ENCODE measurements around the gene CLEC2L.

Gene CLEC2L

DNA sequence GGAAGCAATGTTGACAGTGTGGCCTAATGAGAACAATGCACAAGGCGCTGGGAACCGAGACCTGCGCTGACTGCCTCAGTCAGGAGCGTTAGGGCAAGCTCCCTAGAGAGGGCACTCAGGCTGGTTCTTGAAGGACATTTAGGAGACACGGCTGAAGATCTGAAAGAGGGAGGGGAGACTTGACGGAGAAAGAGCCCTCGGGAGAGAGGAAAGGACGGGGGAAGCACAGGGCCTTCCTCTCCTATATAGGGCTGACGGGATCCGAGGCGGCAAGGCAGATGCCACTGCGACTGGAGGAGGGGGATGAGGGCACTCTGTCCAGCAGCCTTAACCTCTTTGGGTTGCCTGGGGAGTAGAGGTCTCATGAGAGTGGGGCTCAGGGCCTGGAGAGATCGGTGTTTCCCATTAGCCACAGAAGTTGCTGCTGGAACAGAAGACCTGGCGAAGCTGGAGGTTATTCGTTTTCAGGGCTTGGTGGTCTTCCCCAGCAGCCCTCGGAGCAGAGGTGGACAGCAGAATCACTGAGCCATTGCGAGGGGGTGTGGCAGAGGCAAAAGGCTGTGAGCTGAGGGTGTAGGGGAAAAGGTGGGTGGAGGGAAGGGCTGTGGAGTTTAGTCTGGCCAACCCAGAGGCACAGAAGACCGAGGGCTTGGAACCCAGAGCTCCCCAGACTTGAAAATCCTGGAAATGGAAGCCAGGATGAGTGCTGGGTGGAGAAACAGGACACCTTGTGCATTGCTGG lies 36.0 kb downstream of the CLEC2L start:
- no peak for DNase-seq

DNA sequence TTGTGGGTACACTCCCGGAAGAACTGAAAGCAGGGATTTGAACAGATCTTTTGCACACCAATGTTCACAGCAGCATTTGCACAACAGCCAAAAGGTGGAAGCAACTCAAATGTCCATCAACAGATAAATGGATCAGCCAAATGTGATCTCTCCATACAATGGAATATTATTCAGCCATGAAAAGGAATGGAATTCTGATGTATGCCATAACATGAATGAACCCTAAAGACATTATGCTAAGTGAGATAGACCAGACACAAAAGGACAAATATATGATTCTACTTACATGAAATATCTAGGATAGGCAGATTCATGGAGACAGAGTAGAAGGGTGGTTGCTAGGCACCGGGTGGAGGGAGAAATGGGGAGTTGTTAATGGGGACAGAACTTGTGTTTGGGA lies 36.7 kb downstream of the CLEC2L start:
- no peak for DNase-seq

DNA sequence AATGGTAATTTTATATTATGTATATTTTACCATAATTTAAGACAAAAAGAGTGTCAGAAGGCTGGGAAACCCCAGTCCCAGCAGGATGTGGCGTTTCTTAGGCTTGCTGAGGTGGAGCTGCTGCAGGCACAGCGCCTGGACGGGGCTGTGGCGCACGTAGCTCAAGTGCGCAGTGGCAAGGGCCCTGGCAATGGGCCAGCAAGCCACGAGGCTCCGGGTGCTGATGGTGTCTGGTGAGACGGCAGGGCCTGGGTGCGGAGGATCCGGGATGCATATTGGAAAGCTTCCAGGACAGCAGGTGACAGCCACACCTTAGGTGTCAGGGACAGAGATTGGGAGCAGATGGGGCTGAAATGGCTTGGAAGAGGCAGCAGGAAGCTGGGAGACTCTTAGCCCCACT lies 37.2 kb downstream of the CLEC2L start:
- peak; percentile 95 to 98 for DNase-seq

DNA sequence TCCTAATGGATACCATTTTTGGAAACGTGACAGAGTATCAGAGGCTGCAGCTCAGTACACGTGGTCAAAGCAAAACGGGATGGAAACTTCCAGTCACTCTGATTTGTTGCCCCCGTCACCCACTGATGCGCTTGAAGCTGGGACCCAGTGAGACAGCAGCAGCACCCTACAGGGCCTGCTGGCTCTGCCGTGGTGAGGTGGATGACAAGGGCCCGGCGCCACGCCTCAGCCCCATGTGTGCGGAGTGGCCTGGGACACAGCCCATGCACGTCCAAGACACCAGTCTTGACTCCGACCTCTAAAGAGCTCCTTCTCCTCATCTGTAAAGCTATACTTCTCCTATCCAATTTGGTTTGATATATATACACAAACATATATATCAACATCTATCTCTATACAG lies 39.0 kb downstream of the CLEC2L start:
- DNase-seq: no peak

DNA sequence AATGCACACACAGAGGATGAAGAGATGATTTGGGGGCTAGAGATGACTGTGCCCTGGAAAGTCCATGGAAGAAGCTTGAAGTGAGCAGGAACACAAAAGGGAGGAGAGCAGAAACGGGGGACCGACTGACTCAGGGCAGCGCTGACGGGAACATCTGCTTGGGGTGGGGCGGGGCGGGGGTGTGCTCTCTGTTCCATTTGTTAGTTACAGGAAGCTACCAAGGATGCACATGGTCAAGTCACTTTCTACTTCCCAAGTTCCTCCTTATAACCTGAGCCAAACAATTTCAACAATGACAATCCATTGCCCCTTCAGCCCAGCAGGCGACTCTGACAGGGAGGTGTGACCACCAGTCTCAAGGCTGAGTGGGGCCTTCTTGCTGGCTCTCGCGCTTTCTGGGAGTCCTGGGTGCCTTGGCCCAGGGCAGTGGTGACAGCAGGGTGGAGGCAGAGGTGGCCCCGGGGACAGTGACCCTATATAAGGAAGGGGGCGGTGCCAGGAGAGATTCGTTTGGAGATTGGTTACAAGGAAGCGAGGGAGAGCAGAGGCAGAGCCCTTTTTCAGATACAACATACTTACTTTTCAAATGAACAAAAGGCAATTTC lies 39.6 kb downstream of the CLEC2L start:
- DNase-seq: no peak

DNA sequence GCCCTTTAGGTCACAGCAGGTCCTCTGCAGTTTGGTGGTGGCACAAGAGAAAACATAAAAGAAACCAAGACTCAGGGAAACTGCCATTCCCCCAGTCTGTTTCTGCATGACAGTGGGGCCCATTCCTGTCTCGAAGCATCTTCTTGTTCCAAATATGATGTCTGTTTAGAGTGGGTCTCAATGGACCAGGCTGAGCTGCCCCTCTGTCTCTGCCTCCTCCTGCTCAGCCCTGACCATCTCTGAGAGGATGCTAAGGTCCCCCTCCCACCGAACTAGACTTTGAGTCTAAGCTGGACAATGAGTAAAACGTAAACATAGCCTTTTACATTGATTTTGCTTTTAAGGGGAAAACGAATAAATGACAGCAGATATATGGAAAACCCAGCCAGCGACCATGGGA lies 40.4 kb downstream of the CLEC2L start:
- no peak for DNase-seq

DNA sequence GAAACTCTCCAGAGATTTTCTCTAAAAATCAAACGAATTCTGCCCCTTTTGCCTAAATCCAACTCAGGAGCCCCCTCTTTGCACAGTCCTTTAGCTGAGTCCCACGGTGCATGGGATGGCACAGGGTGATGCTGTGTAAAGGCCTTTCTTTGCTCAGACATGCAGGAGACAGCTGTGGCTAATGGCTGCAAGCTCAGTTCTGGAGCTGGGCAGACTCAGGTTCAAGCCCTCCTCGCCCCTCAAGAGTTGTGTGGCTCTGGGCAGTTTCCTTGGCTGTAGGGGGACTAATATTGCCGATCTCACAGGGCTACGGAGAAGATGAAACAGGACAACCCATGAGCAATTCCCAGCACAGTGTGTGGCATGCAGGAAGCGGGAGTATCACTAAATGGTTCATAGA lies 42.6 kb downstream of the CLEC2L start:
- DNase-seq: no peak

DNA sequence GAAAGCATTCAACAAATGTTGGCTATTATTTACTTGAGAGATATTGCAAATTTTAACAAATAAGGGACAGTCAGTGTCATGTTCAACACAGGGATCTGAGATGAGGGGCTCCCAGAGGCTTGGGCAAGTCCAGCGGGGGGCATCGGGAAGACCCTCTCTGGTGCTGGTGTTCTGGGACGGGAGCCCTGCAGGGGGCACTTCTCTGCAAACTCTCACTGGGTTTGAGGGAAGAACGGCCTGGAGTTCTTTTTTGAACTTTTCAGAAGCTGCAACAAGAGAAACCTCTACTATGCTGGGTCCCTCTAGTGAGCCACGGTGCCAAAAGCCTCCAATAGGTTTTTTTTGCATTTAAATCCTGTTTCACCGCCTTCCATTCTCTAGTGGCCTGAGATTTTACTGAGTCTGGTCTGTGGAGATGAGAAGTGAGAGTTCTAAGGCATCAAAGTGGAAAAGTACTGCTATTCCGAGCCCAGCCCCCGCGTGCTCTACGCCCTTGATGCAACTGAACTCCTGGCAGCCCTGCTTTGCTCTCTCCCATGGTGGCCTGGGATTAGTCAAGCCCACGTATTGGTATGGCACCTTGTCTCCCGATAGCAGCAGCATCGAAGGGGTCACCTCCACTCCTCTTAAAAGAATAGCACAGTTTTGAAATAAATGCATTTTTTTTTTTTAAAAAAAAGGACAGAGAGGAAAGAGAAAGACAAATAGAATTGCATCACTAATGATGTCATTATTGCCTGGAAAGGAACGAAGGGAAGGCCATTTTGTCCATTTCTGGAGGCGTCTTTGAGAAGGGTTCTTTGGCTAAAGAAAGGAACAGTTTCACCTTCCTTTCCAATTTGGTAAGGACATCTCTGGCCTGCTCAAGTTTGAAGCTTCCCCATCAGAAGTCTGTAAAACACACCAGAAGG lies 43.5 kb downstream of the CLEC2L start:
- DNase-seq: no peak

DNA sequence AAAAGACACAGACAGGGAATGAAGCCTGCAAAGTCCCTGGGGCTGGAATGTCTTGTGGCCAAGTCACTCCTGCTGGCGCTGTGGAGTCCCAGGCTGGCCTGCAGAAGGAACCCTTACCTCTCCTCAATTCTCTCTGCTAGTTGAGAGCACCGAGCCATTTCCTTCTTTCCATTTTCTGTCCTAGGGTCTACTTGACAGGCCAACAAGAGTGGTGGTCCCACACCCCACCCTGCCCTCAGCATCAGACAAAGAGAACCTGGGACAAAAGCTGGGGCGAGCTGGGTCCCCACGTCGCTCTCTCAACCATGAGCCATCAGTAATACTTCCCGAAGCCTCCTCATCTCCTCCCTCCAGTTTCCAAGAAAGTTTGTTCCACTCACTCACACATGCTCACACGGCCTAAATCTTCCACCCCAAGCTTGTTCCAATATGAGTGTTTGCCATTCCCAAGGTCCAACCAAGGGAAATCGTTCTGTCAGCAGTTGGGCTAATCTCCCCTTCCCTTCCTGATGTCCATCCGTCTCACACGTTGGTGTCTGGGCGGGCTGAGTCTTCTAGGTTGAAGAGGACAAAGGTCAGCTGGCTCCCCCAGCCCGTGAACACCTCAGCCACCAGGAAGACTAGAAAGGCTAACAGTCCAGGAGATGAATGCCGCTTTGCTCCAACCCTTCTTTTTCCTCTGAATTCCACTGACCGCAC lies 44.3 kb downstream of the CLEC2L start:
- no peak for DNase-seq

DNA sequence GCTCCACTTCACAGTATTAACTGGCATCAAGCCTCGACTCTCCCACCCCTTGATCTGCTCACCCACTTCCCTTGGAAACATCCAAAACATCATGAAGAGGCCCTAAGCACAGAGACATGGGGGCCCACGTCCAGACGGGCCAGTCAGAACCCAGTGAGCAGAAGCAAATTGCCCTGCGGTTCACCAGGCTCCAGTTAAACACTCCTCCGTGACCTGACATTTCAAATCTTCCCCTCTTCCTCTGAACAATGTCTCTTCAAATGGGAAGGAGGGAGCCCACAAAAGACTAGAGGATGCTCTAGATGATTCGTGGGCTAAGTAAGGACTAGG lies 44.8 kb downstream of the CLEC2L start:
- DNase-seq: no peak

DNA sequence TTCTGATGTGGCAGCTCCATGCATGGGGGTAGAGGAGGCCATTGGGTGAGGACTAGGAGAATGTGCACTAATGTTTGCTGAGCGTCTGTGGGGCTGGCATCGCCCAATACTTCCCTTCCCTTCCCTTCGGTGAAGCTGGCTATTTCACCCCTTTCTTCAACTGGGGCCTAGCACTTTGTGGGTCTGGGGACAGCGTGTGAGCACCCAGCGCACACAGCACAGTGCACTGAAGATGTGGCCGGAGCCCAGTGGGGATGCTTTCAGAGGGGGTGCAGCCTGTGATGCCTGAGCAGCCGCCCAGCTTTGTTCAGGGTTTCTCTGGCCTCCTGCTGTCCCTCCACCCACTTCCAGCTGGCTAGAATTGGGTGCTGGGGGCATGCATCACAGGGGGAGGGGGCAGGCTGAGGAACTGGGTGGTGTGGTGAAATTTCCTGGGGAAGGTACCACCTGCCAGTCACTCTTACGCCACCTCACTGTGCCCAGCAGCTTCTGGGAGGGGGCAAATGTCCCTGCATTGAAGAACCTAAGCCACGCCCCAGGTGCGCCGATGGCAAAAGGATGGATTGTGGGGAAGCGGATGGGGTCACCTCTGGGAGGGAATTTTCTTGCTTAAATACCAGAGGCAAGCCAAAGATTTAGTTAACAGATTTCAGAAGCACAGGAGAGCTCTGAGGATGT lies 45.5 kb downstream of the CLEC2L start:
- no peak for DNase-seq

DNA sequence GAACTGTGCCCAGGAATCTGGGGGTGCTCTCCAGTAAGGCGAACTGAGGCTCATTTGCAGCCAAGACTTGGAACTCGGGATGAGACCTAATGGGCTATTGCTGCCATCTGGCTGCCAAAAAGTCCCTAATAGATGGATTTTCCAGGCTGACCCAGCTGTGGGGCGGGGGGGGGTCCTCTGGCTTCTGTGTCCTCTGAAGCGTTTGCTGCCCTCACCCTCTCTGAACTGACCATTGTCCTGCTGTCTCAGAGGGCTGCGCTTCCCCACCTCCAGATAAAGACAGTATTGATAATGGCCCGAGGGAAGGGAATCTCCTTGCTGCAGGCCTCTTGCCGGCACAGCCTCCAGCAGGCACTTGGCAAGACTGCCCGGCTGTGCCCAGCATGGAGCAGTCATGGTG lies 46.6 kb downstream of the CLEC2L start:
- peak in 1 of 2 experiments; percentile 17 for DNase-seq

DNA sequence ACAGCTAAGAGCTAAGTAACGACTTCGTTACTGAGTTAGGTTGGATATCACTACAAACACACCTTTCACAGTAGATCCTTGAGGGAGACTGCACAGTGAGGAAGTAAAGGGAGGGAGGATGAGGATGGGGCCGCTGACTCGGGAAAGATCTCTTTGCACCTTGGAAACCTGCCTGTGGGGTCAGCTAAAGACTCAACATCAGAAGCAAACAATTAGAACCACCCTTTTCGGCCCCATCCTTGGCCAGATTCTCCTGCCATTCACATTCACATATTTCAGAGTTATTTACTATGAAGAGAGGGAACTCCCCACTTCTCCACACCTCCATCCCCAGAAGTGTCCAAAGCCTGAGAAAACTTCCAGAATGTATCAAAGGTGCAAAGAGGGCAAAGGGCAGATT lies 47.1 kb downstream of the CLEC2L start:
- no peak for DNase-seq

DNA sequence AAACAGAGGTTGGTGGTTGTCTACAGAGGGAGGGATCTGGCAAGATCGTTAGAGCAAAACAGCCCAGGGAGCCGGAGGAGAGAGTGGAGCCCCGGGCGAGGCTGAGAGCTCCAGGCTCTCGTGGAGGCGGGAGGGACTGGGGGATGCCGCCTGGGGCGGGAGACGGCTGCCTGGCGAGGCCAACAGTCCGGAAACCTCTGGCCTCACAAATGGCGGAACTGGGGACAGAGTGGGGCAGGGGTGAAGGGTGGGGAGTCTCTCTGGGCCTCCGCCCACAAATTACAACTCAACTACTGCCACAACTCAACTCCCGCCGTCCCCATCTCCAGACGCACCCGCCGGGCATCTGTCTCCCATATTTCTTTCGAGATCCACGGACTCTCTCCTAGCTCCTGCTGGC lies 47.7 kb downstream of the CLEC2L start:
- DNase-seq: no peak

DNA sequence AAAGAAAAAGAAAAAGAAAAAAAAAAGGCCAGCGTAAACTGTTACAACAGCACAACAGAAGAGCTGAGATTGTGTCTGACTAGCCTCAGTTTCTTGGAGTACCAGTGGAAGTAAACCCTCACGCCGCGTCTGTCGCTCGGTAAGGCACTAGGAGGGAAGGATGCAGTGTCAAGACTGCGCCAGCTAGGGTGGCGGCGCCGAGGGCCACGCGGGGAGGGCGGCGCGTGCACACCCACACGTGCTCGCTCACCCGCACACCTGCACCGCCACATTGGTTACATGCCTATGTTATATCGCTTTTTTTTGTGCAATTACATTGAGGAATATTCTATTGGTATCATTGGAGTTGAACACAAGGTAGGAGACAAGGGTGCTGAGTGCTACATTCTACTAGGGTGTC lies 48.2 kb downstream of the CLEC2L start:
- no peak for DNase-seq

DNA sequence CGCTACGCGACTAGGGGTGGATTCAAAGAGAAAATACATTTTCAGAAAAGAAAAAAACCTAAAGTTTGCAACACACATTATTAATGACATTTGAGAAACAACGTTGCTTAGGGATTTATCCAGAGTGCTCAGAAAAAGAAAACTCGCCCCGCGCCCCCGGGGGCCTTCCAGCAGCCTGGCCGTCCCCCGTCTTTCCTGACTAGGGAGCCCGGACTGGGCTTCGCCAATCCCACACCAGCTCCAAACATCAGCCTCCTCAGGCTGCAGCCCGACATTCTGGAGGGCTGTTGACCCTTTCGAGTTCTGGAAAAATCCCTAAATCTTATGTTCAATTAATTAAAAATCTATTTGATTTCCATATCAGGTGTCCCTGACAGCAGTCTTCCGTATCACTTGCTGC lies 48.6 kb downstream of the CLEC2L start:
- no peak for DNase-seq

DNA sequence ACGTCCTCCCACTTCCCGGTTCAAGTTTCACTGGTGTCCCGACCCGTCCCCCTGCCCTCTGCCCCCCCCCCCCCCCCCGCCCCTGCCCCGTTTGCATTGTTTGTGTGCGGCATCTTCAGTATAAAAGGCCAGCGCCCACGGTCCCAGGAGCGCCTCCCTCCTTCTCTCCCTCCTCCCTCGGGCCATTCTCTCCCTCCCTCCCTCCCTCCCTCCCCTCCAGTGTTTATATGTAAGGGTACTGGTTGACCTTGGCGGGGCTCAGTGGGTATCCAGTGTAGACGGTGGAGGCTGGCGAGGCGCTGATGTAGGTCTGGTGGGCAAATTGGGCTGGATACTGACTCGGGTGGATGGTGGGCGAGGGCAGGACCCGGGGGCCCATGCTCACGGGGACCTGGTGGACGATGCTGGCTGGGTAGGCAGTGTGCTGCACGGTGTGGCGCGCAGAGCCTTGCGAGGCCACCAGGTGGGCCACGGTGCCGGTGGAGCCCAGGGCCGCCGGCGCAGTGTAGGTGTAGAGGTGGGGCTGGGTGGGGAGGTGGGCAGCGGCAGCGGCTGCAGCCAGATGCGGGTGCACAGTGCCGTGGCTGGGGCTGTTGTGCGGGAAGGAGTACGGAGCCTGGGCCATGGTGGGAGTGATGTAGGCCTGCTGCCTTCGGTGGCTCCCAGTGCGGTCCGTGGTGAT lies 49.4 kb downstream of the CLEC2L start:
- no peak for DNase-seq

DNA sequence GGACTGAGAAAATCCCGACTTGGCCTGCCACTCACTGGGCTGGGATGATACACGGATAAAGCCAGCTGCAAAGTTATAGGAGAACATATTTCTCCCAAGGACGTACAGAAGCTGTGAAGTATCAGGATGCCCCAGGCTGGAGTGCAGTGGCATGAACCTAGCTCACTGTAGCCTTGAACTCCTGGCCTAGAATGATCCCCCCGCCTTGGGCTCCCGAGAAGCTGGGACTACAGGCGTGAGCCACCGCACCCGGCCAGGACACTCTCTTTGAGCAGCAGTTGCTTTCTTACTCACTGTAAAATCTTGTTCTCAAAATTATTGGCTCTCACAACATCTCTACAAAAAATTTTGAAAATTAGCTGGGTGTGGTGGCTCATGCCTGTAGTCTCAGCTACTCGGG lies 50.4 kb downstream of the CLEC2L start:
- DNase-seq: no peak

DNA sequence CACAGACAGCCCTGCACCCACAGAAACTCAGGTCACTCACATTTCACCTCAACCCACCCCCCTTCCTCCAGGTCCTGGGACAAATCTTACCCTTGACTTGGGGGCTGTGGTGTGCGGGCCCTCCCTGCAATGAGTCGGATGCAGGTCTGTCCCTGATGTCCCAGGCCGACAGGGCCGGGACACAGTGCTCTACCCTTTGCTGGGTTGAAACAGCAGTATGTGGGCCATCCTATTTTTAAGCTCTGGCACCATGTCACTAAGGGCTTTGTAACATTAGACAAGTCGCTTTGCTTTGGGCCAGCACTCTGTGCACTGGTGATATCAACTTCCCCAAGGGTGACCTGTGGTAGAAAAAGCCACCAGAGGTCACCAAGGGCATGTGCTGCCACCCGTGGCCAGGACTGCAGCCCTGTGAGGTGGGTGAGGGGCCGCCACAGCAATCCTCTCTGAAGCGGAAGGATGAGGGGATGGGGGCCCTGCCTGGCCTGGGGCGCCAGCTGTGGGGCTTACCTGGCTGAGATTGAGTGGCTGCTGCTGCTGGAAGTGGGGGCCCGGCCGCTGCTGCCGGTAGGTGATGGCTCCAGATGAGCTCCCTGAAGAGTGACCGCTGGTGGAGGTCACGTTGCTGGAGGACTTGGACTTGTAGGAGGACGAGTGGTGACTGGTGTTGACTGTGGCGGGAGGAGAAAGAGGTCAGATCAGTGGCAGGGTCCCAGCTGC lies 51.3 kb downstream of the CLEC2L start:
- no peak for DNase-seq

DNA sequence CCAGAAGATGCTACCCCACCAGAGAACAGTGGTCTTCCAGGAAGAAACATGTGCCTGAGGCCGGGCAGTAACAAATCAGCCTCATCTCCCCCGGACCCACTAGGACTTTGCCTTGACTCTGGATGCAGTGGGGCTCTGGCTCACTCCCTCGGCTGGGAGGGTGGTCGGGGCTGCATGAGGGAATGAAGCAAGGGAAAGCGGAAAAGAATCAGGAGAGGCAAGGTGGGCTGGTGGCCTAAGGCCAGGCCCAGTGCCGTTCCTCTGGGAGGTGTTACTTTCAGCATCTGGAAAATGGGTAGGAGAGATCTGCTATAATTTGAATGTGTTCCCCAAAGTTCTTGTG lies 51.8 kb downstream of the CLEC2L start:
- DNase-seq: no peak

DNA sequence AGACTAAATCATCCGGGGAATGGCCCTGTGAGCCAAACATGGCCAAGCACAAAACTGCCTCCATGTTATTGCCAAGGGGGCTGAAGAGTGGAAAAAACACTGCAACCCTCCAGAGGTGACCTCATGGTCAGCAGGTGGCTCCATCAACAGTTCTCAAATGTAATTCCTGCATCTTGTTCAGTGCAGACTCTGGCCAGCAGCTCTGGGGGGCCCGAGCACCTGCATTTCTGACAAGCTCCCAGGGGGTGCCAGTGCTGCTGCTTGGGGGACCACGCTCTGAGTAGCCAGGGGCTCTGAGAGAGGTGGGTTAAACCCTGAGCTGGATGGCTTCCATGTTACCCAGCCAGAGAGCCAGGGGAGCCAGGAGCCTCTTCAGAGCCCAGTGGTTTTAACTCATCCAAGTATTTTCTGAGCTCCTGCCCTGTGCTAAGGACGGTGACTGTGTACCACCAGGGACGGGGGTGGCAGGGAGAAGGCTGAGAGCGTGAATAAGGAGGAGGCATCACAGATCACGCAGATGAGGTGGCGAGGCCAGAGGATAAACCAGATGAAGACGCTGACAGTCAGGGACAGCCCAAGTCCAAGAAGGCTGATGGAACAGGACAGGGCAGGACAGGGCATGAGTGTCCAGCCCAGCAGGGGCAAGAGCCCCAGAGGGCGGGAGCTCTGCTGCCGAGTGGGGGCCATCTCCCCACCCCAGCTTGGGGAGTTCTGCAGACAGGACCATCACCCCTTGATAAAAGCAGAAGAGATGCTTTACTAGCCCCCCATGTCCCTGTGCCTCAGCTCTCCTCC lies 52.9 kb downstream of the CLEC2L start:
- DNase-seq: no peak

All from NCI-H524 (cell line).